Psoas muscle (tissue), 8 donors: Measurements from ENCODE around the gene ATF3. TPM values are rescaled to one million over a fixed set of nuclear protein-coding genes. Genes with fewer than 3 reads are reported as not detected.

Experiments
- ATAC-seq, 4 donors: fragments of 200-7000 bp; cut with Tn5 transposase; one replicate each; pipeline ENCODE4 v1.9.1; 2020; ENCODE audit warnings: moderate library complexity in 3 of 4, mild to moderate bottlenecking in 2 of 4
- DNase-seq, 2 donors: peaks; one replicate each; pipeline ENCODE4 v3.0.0-alpha.2; 2020
- H3K27ac ChIP-seq: fragments of 200-600 bp; one replicate; pipeline ENCODE4 v1.8.0; 2022
- H3K27me3 ChIP-seq, 3 donors: fragments of 200-600 bp in 1 of 3; one replicate each; pipeline versions ENCODE4 v1.6.1 to v1.8.0; 2013 to 2022; ENCODE audit warnings: low read length in 2 of 3, mild to moderate bottlenecking in 2 of 3, moderate library complexity in 1 of 3; ENCODE audit not compliant: insufficient read depth in 3 of 3
- H3K36me3 ChIP-seq, 2 donors: fragments of 200-600 bp in 1 of 2; one replicate each; pipeline versions ENCODE4 v1.6.1 to v1.8.0; 2013 to 2022; ENCODE audit warnings: low read depth in 1 of 2, mild to moderate bottlenecking in 1 of 2, moderate library complexity in 1 of 2; ENCODE audit not compliant: insufficient read depth in 1 of 2
- H3K4me1 ChIP-seq: fragments of 200-600 bp; one replicate; pipeline ENCODE4 v1.8.0; 2022
- H3K4me3 ChIP-seq: fragments of 200-600 bp; one replicate; pipeline ENCODE4 v1.8.0; 2022; ENCODE audit warnings: mild to moderate bottlenecking
- H3K9me3 ChIP-seq: fragments of 200-600 bp; one replicate; pipeline ENCODE4 v1.8.0; 2022
- CTCF ChIP-seq: fragments of 200-600 bp; IDR thresholded peaks from one replicate; pipeline ENCODE4 v1.8.0; 2022; ENCODE audit warnings: antibody characterized with exemption
- WGBS, 3 donors: extraction: QIAGEN DNeasy Blood & Tissue Kit; methylation state at CpG; one replicate each; pipeline versions ENCODE4 v1.1.6 to v1.1.7; 2013; 5-methylcytosine and 5-hydroxymethylcytosine counted together
- intact Hi-C, 2 donors: fragments of 100-400 bp; cut with DNase I; formaldehyde crosslinking; loops; one replicate each; pipeline versions ENCODE4 v1.11.0 to v1.14.2; 2022
- polyA plus RNA-seq, 3 donors: library from polyadenylated mRNA; stranded (reverse); fragments of 200-250 nt; gene quantifications; one replicate each; pipeline ENCODE4 v1.2.3, GENCODE V29; 2013
- total RNA-seq, 4 donors: library from RNA; stranded (reverse); fragmentation: NEBNext Ultra II Directional in 2 of 4; extraction: Animal tissue kit (Norgen Biotek cat#: 25700) in 2 of 4; gene quantifications; one replicate each; pipeline versions ENCODE4 v1.2.1 to v1.2.4, GENCODE V29; 2021 to 2023
- donor health status: healthy with polysubstance abuse.
- donor health status: DM: no; HTN: no; CAD: no; lungs with moderate emphysema.
- donor health status: Bipolar disorder and iron deficiency.
- donor health status: healthy.
- donor health status: DM: yes; HTN: yes; CAD: no.
- donor health status: DM: no; HTN: no; CAD: no.
- donor health status: DM: no; HTN: no; CAD: no.
- donor health status: DM: yes; HTN: yes; CAD: no.

ATF3 gene
- total and polyA plus RNA-seq, 7 donors, result 6.6 to 51.3 (median 14.9) TPM

- H3K9me3 ChIP-seq, result no peaks in the 10 kb centered on the region
- no peak overlapping the region for H3K4me3 ChIP-seq
- no peaks in the 10 kb centered on the region for H3K36me3 ChIP-seq
- intact Hi-C loops, result no loop called here
- no peak for DNase-seq
- no peaks in the 10 kb centered on the region for H3K4me1 ChIP-seq
- no peak overlapping the region for H3K27ac ChIP-seq
- WGBS, 3 donors, result 86 to 91% (median 87%) methylated on average over 19 of the region's 19 CpGs
- H3K27me3 ChIP-seq, result peaks cover 0 to 1% (median 0%) of the 10 kb centered on the region in 3 donors
- no peak for TF ChIP-seq CTCF
- no peak for ATAC-seq
These were observed 38.0 kb downstream of the ATF3 start for GRCh38 chr1:212646588-212646987.

- H3K36me3 ChIP-seq, result no peaks in the 10 kb centered on the region
- no peak for ATAC-seq
These were observed 38.4 kb downstream of the ATF3 start for GRCh38 chr1:212647004-212647403.

GRCh38 chr1:212648431-212648830, 39.9 kb downstream of the ATF3 start:
- Histone ChIP-seq H3K4me3 (no peak overlapping the region), H3K36me3 (no peaks in the 10 kb centered on the region), H3K9me3 (no peaks in the 10 kb centered on the region), H3K27me3 (peaks cover 0 to under 1% (median 0%) of the 10 kb centered on the region in 3 donors), H3K4me1 (no peaks in the 10 kb centered on the region), H3K27ac (no peak overlapping the region)
- 66 to 76% (median 69%) methylated on average over 3 of the region's 3 CpGs for WGBS, 3 donors
- intact Hi-C loops, result no loop called here
- DNase-seq, result no peak
- ATAC-seq, result no peak
- no peak for TF ChIP-seq CTCF

More at GRCh38 chr1:212647004-212647403, 38.4 kb downstream of the ATF3 start:
- intact Hi-C loops, result no loop called here
- DNase-seq, result no peak
- Histone ChIP-seq H3K4me3 (no peak overlapping the region), H3K27ac (no peak overlapping the region), H3K27me3 (peaks cover 0 to 1% (median 0%) of the 10 kb centered on the region in 3 donors), H3K9me3 (no peaks in the 10 kb centered on the region), H3K4me1 (no peaks in the 10 kb centered on the region)
- no peak for TF ChIP-seq CTCF
- 85 to 88% (median 85%) methylated on average over 11 of the region's 11 CpGs for WGBS, 3 donors

- no peak for ATAC-seq
- Histone ChIP-seq H3K9me3 (no peaks in the 10 kb centered on the region), H3K27ac (no peak overlapping the region), H3K4me3 (no peak overlapping the region), H3K36me3 (no peaks in the 10 kb centered on the region), H3K4me1 (no peaks in the 10 kb centered on the region), H3K27me3 (no peaks in the 10 kb centered on the region)
- intact Hi-C loops, result no loop called here
- no peak for TF ChIP-seq CTCF
- WGBS, 3 donors, result 84 to 92% (median 92%) methylated on average over 2 of the region's 2 CpGs
- DNase-seq, result no peak
These were observed 40.5 kb downstream of the ATF3 start for GRCh38 chr1:212649020-212649419.

- intact Hi-C loops, result no loop called here
- Histone ChIP-seq H3K27ac (no peak overlapping the region), H3K9me3 (no peaks in the 10 kb centered on the region), H3K27me3 (no peaks in the 10 kb centered on the region), H3K4me1 (no peaks in the 10 kb centered on the region), H3K4me3 (no peak overlapping the region), H3K36me3 (no peaks in the 10 kb centered on the region)
- no peak for TF ChIP-seq CTCF
- 25 to 35% (median 32%) methylated on average over 3 of the region's 3 CpGs for WGBS, 3 donors
- no peak for DNase-seq
- no peak for ATAC-seq
These were observed 41.7 kb downstream of the ATF3 start for GRCh38 chr1:212650228-212650627.
